NCI-H345 (cell line): ENCODE measurements around the gene OR13C8.

ENCODE experiments used
- DNase-seq: peaks from one replicate; lab custom pipeline; 2025; lab: John Stamatoyannopoulos, UW

OR13C8 gene

GRCh38 chr9:104611213-104611612 lies 42.2 kb downstream of the OR13C8 start:
- DNase-seq, result no peak

DNA sequence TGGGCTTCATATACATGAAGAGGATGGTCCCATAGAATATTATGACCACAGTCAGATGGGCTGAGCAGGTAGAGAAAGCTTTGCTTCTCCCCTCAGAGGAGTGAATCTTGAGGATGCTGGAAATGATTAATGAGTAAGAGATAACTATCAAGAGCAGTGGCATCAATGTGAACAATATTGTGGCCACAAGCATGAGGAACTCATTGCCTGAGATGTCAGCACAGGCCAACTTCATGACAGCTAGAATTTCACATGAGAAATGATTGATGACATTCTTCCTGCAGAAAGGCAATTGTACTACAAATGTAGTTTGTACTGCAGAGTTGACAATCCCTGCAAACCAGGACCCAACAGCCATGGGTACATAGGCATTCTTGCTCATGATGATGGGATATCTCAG lies 48.5 kb downstream of the OR13C8 start:
- no peak for DNase-seq

DNA sequence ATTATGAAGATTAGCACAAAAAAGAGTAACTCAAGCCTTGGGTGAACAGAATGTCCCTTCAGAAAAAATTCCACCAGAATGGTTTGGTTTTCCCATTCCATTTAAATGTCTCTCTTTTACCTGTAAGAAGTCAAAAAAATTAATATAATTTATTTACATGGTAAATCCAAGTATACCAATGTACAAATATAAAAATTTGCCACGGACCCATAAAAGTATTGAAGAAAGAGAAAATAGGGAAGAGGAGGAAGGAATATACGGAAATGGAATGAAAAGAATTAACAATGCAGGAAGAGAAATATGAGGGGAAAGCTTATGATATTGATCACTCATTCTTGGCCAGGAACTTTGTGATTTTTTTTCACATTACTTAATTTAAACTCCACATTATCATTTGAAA lies 49.1 kb downstream of the OR13C8 start, which contains the start of gene OR13C9:
TSS of gene OR13C9 (minus strand) at position 101 of the 400 bp plus-strand sequence. CDS start at position 101, 0 bp downstream.
- DNase-seq, result no peak
